ENCODE data around the gene TNS1. TPM values are rescaled to one million over a fixed set of nuclear protein-coding genes. Genes with fewer than 3 reads are reported as not detected.

The TNS1 gene
- total RNA-seq, 1 donor from 2014 or later, result 46.1 TPM

DNA sequence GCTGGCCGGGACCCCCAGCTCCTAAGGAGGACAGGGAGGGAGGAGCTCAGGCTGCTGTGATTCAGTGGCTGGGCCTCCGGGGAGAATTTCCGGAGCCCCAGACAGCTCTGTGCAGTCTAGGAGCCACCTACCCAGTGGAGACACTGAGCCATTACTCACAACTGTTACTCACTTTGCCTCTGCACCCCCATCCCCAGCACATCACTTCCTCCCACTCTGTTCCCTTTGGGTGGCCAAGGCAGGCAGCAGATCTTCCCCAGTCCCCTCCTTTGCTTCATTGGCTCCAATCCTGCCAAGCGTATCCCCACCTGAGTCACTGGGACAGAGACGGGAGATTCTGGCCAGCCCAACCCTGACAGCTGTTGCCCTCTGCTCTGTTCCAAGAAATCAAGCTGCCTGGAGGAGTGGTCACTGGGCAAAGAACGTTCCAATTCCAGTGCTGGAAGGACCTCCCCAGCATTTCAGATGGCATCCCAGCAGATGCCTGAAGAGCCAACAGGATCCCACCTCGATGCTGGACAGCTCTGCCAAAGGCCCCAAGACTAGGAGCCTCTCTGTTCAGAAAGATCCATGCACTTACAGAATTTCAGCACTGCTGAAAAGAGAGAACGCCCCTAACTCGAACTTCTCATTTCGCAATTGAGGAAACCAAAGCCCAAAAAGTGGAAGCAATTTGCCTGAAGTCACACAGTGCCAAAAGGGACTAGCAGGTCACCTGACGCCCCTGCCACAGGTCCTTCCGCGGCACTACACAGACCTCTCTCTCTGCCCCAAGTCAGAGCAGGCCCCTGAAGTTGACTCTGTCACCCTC lies 68.3 kb downstream of the TNS1 start:
- no peak for DNase-seq (ENCODE audit: extremely low read depth, low read depth, low spot score)

DNA sequence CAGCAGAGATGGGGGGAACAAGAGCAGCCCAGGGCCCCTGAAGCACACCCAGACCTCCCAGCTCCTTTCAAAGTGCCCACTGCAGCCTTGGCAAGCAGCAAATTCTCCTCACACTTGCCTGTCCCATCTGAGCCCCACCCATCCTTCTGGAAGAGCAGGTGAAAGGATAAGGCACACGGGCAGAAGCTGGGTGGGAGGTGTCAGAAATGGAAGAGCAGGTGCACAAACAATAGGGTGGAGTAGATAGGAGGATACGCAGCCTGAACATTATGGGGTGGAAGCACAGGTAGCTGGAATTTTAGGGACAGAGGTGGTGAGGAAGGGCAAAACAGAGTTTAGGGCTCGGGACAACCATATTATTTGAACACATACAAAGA lies 69.2 kb downstream of the TNS1 start:
- no peak for DNase-seq (ENCODE audit: extremely low read depth, low read depth, low spot score)

DNA sequence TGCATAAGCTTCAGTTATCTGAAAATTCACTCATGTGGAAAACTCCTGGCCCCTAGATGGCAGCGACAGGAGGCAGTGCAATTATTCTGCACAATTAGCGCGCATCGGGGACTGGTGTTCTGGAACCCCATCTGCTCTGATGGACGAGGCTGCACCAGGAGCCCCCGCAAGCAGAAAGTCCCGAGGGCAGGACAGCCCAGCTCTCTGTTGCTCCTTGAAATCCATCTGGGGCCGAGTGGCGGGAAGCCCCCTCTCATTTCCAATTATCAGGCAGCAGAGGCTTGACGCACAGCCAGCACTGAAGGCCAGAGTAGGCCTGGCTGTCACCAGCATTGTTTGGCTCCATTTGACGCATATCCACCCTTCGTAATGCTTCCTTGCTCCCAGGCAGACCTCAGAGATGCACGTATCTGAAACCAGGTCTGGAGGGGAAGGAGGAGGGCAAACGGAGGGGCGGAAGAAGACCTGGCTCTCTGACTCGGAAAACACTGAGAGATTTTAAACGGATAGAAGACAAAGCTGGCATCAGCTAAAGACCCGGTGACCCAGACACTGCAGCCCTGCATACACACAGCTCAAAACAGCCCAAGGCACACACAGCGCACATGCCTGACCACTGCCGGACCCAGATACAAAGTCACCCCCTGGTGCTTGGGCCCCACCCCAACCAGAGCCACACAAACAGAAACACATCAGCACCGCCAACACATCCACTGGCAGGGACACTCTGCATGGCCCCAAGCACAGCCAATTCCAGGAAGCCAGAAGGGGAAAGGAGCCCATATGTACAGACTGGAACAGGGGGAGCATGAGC lies 69.8 kb downstream of the TNS1 start:
- DNase-seq (ENCODE audit: extremely low read depth, low read depth, low spot score), result no peak

DNA sequence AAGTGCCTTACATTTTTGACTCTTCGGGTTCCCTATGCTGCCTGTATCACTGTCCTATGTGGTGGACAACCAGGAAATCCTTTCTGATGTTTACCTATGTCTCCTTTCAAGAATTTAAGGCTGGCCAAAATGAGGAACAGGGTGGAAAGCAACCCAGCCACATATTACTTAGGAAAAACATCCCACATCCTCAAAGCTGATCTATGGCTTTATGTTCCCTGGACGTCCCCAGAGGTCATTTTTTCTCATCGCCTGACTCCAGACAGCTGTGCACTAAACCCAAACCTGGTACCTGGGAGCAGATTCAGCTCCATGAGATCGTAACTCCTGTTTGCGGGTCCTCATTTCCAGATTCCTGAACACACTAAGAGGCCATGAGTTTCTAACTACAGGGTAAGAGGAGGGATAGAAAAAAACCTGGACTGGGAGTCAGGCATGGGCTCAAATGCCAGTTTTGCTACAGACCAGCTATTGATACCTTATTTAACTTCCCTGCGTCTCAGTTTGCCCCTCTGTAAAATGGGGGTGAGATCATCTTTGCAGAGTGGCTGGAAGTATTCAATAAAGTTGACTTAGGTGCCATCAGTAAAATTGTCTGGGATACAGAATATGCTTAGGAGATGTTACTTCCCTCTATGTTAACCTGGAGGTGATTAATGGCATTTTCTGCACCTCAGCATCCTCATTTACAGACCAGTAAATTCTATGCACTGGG lies 70.8 kb downstream of the TNS1 start:
- no peak for DNase-seq (ENCODE audit: extremely low read depth, low read depth, low spot score)

DNA sequence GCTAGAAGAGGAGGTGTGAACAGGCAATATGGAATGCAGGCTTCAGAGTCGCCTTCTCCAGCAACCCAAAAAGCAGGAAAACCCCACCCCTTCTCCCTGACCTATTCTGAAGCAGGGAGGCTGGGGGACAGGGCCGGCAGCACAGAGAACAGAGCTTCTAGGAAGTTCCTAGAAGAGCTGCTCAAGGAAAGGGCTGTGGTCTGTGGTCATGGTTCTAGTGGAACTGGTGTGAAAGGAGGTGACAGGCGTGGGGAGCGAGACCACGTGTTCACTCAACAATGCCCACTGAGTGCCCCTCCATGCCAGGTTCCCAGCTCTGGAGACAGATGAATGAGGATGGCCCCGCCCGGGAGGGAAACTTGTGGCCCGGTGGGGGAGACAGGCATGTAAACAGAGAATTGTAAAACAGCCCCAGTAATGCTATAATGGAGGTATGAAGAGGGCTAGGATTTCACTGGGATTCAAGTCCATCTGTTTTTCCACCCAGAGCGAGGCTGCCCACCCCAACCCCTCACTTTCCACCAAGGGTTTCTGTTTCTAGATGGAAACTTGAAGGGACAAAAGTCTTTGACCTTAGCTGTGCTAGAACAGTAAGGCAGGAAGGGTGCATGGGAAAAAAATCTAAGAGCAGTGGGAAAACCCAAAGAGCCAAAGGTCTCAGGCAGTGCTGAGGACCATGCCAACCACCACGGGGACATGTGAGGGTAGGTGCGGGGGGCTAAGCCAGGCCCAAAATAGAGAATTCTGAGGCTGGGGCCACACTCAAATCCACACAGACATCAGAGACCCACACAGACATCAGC lies 71.8 kb downstream of the TNS1 start:
- DNase-seq (ENCODE audit: extremely low read depth, low read depth, low spot score), result no peak

DNA sequence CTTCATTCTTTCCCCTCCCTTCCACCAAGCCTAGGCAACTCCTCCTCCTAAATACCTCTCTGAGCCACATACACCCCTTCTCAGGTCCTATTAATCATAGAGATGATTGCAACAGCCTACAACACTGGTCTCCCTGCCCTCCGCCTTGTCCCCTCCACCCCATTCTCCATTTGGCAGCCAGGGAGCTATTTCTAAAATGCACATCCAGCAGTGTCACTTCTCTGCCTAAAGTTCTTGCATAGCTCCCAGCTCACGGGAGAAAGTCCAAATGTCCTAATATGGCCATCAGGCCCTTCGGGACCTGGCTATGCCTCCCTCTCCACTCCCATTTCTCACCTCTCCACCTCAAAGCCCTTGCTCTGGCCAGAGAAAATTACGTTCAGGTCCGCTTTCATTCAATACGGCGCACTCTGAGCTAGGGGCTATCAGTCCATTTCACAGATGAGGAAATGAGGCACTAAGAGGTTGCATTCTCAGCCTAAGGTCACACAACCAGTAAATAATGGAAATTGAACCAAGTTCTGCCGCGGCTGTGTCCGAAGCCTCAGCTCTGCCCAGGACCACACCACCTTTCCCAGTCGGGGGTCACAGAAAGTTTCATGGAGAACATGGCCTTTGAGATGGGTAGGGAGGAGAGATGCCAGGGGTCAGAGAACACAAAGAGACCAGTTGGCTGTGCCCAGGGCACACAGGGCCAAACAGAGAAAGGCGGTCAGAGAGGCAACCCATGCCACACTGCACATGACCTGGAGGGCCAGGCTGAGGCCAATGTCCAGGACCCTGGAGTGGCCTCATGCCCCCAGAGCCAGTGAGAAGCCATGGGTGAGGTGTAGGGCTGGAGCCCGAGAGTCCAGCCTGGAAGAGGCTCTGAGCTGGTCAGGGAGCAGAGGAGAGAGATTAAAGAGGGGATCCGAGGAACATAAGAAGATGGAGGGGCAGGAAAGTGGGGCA lies 72.8 kb downstream of the TNS1 start:
- no peak for DNase-seq (ENCODE audit: extremely low read depth, low read depth, low spot score)

DNA sequence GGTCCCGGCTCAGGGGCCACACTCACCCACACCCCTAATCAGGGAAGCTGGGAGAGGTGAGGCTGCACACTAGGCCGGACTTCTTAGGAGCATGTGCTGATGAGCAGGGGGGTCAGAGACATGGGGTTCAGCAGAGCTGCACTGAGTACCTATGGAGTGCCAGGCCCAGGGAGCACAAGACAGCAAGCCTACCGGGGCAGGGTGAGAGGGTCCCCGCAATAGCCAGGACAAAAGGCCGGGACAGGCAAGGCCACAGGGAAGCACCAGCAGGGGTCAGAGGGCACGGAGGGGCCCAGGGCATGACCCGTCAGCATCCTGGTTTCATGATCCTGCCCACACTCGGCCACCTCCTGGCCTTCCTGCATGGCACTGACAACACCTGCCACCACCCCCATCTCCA lies 73.5 kb downstream of the TNS1 start:
- DNase-seq (ENCODE audit: extremely low read depth, low read depth, low spot score), result no peak

DNA sequence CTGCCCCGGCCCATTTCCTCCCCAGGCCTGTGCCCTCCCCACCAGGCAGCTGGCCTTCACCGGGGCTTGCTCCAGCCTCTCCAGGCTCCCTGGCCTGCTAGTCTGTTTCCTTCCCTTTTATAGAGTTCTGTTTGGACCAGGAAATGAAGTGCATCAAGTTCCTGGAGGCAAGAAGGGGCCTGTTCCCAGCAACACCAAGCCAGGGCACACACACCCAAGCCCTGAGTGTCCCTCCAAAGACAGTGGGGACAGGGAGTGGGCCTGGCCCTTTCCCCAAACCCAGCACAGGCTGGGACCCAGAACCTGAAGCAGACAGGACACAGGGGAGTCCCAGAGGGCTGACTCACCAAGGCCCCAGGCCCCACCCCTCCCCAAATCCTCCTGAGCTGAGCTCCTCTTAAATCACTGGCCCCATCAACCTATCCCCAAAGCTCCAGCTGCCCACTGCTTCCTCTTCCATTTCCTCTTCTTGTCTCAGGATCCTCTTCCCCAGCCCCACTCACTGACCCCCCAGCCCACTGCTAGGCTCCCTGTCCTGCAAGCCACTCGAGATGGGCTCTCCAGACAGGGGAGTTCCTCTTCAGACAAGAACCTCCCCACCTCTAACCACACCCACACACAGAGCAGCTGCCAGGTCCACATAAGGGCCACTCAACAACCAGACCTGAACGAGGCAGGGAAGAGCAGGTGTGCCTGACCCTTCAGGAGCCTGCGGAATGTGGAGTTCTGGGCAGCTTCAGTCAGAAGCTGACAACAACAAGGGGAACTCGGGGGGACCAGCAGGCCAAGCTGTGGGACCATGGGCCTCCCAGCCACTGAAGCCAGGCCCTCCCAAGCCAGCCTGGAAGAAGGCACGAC lies 74.2 kb downstream of the TNS1 start:
- DNase-seq (ENCODE audit: extremely low read depth, low read depth, low spot score), result no peak

DNA sequence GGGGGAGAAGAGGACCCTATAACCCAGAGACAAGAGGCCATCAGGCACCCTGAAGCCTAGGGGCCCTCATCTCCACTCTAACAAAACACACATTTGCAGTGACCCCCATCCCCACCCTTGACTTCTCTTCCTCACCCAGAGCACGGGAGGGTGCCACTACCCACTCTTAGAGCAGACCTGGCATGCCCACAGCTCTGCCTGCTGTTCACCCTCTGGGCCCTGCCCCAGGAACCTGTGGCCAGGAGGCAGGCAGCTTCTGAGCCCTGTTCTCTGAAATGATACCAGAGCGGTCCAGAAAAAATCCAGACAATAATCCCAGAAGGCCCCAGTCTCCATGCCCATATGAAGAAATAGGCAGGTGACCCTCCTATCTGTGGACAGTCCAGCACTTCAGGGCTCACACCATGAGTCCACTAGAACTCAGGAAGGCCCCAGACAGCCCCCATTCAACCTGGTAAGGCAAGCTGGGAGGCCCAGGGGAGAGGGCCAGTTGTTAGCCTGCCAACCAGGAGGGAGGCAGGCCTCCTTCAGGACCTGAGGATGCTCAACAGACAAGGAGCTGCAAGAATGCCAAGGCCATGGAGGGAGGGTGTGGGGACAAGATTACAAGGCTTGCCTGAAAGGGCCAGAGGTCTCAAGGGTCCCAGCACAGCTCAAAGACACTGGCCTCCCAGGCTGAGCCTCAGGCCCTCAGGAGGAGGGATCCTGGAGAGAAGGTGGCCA lies 75.0 kb downstream of the TNS1 start:
- no peak for DNase-seq (ENCODE audit: extremely low read depth, low read depth, low spot score)

DNA sequence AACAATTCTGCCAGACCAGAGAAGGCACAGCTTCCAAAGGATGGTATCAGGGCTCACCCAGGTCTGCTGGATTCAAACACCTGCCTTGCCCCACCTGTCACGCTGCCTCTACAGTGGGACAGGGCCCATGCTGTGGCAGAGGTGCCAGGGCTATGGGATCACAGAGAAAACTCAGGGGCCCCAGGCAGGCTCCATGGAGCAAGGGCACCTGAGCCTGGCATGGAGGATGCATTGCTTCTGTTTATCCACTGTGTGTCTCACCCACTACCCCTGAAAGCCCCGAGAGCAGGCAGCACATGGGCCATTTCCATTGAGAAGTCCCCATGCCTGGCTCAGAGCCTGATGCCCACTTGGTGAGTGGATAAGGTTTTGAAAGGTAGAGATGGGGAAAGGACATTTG lies 76.0 kb downstream of the TNS1 start:
- no peak for DNase-seq (ENCODE audit: extremely low read depth, low read depth, low spot score)

DNA sequence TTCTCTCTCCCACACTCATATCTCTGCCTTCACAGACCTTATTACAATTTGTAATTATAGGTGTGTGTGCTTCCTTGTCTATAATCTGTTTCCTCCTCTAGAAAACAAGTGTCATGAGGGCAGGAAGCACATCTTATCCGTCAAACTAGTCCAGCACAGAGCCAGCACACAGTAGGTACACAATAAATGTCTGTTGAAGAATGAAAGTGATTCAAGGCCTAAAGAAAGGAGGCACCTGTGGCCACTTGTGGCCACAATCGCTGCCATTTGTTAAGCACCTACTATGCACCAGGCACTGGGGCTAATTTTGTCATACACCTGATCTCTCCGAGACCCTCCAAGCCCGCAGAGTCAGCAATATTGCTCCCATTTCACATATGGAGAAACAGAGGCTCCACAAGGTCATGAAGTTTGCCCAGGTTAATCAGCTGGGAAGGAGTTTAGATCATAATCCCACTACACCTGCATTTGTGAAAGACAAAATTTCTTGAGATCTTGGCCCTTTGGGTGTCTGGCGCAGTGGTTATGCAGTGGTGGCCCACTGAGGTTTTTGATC lies 78.4 kb downstream of the TNS1 start:
- DNase-seq (ENCODE audit: extremely low read depth, low read depth, low spot score), result no peak

DNA sequence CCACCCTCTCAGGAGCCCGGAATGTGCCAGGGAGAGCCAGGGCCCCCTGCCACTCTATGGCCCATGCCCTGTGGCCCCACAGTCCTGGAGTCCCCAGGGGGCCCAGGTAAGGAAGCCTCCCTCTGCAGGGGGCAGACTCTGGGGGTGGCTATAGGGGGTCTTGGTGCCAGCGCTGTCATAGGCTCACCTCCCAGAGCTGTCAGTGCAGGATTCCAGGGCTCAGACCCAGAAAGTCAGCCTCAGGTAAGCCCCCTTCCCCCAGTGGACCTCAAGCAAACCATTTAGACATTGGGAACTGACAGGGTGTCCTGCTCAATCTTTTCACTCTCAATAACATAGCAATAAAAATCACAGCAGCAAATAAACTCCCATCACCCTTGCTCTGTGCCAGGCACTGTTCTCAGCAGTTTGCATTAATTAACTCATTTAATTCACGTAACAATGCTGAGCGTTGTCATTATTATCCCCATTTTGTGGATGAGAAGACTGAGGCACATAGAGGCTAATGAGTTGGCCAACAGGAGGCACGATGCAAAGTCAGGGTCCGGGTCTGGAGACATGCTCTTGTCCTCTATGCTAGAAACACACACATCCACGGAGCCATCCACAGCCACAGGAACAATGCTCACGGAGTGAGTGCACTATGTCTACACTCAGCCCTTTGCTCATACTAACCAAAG lies 79.6 kb downstream of the TNS1 start:
- no peak for DNase-seq (ENCODE audit: extremely low read depth, low read depth, low spot score)

DNA sequence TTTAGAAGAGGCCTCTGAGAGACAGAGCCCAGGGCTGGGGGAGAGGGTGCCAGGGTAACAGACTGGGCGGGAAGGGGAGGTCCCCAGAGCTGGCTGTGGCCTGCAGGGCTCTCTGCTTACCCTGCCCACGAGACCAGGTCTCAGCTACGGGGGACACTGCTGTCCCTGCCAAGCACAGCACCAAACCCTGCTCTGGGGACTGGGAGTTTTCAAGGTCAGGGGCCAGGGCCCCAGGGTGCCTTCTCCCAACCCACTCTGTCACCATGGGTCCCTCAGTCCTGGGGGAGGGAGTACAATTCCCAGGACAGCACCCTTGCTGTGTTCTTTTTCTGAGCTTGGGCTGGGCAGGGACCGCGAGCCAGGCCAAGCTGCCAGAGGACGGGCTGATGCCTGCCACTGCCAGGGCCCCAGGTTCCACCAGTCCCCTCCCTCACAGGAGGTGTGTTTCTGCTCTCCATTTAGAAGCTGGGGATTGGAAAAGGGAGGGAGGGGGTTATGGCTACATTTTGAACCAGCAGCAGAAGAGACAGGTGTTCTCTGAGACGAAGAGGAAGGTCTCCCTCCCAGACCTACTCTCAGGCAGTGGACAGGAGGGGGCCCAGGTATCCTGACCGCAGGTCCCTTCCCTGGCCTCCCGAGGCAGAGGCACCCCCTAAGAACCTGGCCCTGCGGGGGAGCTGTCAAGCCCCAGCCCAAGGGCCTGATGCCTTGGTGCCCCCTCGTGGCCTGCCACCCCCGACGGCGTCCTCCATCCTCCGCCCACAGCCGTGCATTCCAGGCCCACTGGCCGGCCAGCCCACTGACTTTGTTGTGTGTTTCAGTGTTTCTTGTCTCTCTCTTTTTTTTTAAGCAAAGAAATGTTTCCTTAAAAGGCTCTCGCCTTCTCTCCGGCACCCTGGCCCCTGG lies 80.4 kb downstream of the TNS1 start:
- no peak for DNase-seq (ENCODE audit: extremely low read depth, low read depth, low spot score)

DNA sequence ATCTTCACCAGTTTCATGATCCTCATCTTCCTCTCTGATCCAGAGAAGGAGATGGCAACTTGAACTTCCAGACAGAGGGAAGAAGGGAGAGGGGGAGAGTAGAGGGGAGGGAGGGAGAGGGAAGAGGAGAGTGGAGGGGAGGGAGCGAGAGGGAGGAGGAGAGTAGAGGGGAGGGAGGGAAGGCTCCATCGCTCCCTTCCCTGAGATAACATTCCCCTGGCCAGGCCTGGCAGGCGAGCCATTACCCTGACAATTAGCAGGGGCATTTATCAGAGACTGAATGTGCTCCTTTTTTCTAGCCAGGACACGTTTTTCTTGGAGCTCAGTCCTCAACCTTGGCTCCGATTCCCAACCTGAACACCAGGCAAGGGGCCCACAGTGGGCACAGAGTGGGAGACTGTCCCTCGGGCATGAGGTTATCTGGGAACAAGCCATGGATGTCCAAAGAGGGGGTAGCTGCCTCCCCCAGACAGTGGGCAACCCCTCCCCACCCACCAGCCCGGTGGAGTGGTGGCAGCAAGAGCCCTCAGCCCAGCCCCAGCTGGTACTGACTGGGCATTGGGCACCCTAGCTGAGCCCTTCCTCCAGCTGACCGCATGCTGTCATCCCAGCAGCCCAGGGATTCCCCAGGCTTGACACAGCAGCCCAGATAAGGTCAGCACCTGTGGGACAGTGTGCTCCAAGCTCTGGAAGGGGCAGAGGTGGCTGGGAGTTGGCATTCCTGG lies 81.8 kb downstream of the TNS1 start:
- DNase-seq (ENCODE audit: extremely low read depth, low read depth, low spot score), result no peak

DNA sequence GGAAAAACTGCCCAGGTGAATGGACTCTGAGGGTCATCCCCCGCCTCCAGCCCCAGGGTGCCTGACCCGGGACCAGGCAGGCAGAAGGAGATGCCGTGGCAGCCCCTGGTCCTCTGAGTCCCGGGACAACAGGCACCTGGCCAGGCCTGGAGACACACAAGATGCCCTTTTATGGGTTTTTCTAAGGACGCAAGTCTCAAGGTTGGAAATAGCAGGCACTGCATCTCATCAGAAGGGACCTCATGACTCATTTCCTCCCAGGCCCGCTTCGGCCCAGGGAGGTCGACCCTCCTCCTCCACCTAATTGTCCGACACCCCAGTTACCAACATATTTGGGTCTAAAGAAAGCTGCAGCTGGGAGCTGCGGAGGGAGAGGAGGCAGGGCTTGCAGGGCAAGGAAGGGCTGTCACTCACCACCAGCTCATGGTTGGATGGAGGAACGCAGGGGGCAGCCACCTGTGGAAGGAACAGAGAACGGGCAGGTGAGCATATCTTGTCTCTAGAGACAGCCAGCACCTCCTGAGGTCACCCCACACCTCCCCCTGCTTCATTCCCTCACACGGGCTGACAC lies 82.9 kb downstream of the TNS1 start:
- no peak for DNase-seq (ENCODE audit: extremely low read depth, low read depth, low spot score)
